Peyer's patch (tissue), 4 donors: Measurements from ENCODE around the gene PHF3. TPM values are rescaled to one million over a fixed set of nuclear protein-coding genes. Genes with fewer than 3 reads are reported as not detected.

Experiments used
- DNase-seq, 3 donors: peaks; one replicate each; pipeline ENCODE4 v3.0.0-alpha.2; 2017 to 2019
- H3K27ac ChIP-seq, 4 donors: fragments of 200-600 bp; sonication (generic); one replicate each; pipeline ENCODE4 v1.5.1; 2016 to 2019
- H3K27me3 ChIP-seq, 2 donors: fragments of 200-600 bp; sonication (generic); one replicate each; pipeline ENCODE4 v1.5.1; 2019
- H3K36me3 ChIP-seq, 3 donors: fragments of 200-600 bp; sonication (generic); one replicate each; pipeline ENCODE4 v1.5.1; 2016 to 2019
- H3K4me1 ChIP-seq, 4 donors: fragments of 200-600 bp; sonication (generic); one replicate each; pipeline ENCODE4 v1.5.1; 2016 to 2019
- H3K4me3 ChIP-seq, 4 donors: fragments of 200-600 bp; sonication (generic); 1 replicate in 3 of 4; 2 replicates in 1 of 4; pipeline ENCODE4 v1.5.1; 2016 to 2019; ENCODE audit warnings: mild to moderate bottlenecking in 1 of 4
- H3K9me3 ChIP-seq, 4 donors: fragments of 200-600 bp; sonication (generic); one replicate each; pipeline ENCODE4 v1.5.1; 2016 to 2019; ENCODE audit warnings: mild to moderate bottlenecking in 1 of 4
- CTCF ChIP-seq, 6 experiments: fragments of 450-650 bp in 4 of 6; fragments of 200-600 bp in 2 of 6; sonication (generic) in 1 of 6; IDR thresholded peaks; one replicate each; pipeline ENCODE4 v1.5.1; 2017 to 2019; ENCODE audit warnings: antibody characterized with exemption in 6 of 6, mild to moderate bottlenecking in 3 of 6, moderate library complexity in 1 of 6
- POLR2A ChIP-seq, 2 donors: fragments of 450-650 bp; IDR thresholded peaks; one replicate each; pipeline ENCODE4 v1.5.1; 2017; ENCODE audit warnings: antibody characterized with exemption in 2 of 2, mild to moderate bottlenecking in 2 of 2, moderate library complexity in 2 of 2
- total RNA-seq, 4 donors: library from RNA; depleted of rRNA; stranded (reverse); fragments of >200 nt; gene quantifications; one replicate each; pipeline ENCODE4 v1.1.0, GENCODE V29; 2016

Gene PHF3
- total RNA-seq, 4 donors from 2014 or later: 62.1 to 150 (median 78.2) TPM

- no peak for DNase-seq
- Histone ChIP-seq H3K27ac (no peak overlapping the region), H3K36me3 (peaks cover 0 to 10% (median 0%) of the 10 kb centered on the region in 3 donors), H3K9me3 (no peaks in the 10 kb centered on the region), H3K4me3 (no peak overlapping the region), H3K27me3 (no peaks in the 10 kb centered on the region), H3K4me1 (peaks cover 0 to 7% (median 0%) of the 10 kb centered on the region in 4 donors)
- no peak for TF ChIP-seq POLR2A (IDR thresholded peaks at IDR 0.05)
- no peak for TF ChIP-seq CTCF (IDR thresholded peaks at IDR 0.05)
Measured at GRCh38 chr6:63685446-63686379, 50.1 kb downstream of the PHF3 start.

GRCh38 chr6:63689421-63689820 lies 53.8 kb downstream of the PHF3 start:
- TF ChIP-seq POLR2A (IDR thresholded peaks at IDR 0.05): no peak
- TF ChIP-seq CTCF (IDR thresholded peaks at IDR 0.05): no peak
- H3K36me3 ChIP-seq: peaks cover 0 to 5% (median 0%) of the 10 kb centered on the region in 3 donors
- H3K27ac ChIP-seq: no peak overlapping the region
- H3K27me3 ChIP-seq: no peaks in the 10 kb centered on the region
- DNase-seq: no peak
- H3K4me3 ChIP-seq: no peak overlapping the region
- H3K4me1 ChIP-seq: no peaks in the 10 kb centered on the region
- no peaks in the 10 kb centered on the region for H3K9me3 ChIP-seq

- no peak for DNase-seq
- no peaks in the 10 kb centered on the region for H3K9me3 ChIP-seq
- H3K4me1 ChIP-seq: no peaks in the 10 kb centered on the region
- TF ChIP-seq CTCF (IDR thresholded peaks at IDR 0.05): no peak
- no peak for TF ChIP-seq POLR2A (IDR thresholded peaks at IDR 0.05)
- no peak overlapping the region for H3K4me3 ChIP-seq
- no peaks in the 10 kb centered on the region for H3K27me3 ChIP-seq
- peaks cover 0 to 4% (median 0%) of the 10 kb centered on the region in 3 donors for H3K36me3 ChIP-seq
- no peak overlapping the region for H3K27ac ChIP-seq
Measured at GRCh38 chr6:63690221-63690620, 54.6 kb downstream of the PHF3 start.

GRCh38 chr6:63705707-63706106 lies 70.1 kb downstream of the PHF3 start:
- Histone ChIP-seq H3K36me3 (peaks cover 0 to 82% (median 0%) of the 10 kb centered on the region in 3 donors), H3K4me3 (no peak overlapping the region), H3K9me3 (no peaks in the 10 kb centered on the region), H3K27me3 (no peaks in the 10 kb centered on the region), H3K27ac (no peak overlapping the region), H3K4me1 (no peaks in the 10 kb centered on the region)
- no peak for DNase-seq
- TF ChIP-seq POLR2A (IDR thresholded peaks at IDR 0.05) (no peak), CTCF (IDR thresholded peaks at IDR 0.05) (no peak)

GRCh38 chr6:63706630-63707029 lies 71.0 kb downstream of the PHF3 start:
- no peaks in the 10 kb centered on the region for H3K4me1 ChIP-seq
- H3K27me3 ChIP-seq: no peaks in the 10 kb centered on the region
- TF ChIP-seq CTCF (IDR thresholded peaks at IDR 0.05) (no peak), POLR2A (IDR thresholded peaks at IDR 0.05) (no peak)
- no peak for DNase-seq
- H3K27ac ChIP-seq: no peak overlapping the region
- H3K9me3 ChIP-seq: no peaks in the 10 kb centered on the region
- no peak overlapping the region for H3K4me3 ChIP-seq
- peaks cover 0 to 82% (median 3%) of the 10 kb centered on the region in 3 donors for H3K36me3 ChIP-seq
